Central memory CD4-positive, alpha-beta T cell (primary cell): ENCODE measurements around the gene ASPM.
"Not testable (repeated sequence)": the region's sequence is repeated elsewhere in the genome, so short reads cannot be mapped to it uniquely, and the experiment has no call there.

Experiments
- DNase-seq: peaks from one replicate; pipeline ENCODE4 v3.0.0; 2022

The ASPM gene

GRCh38 chr1:197144570-197145325 is 1.7 kb downstream of the ASPM start:
- no peak for DNase-seq

- DNase-seq: no peak
Observed at GRCh38 chr1:197143276-197143675, 3.2 kb downstream of the ASPM start.

- DNase-seq: no peak
Observed at GRCh38 chr1:197141575-197141974, 4.9 kb downstream of the ASPM start.

GRCh38 chr1:197140121-197140520 is 6.3 kb downstream of the ASPM start:
- no peak for DNase-seq

- DNase-seq: no peak
Observed at GRCh38 chr1:197139169-197139568, 7.3 kb downstream of the ASPM start.

GRCh38 chr1:197137322-197137721 is 9.1 kb downstream of the ASPM start:
- DNase-seq: no peak

GRCh38 chr1:197130677-197131304 is 15.7 kb downstream of the ASPM start:
- no peak for DNase-seq

- no peak for DNase-seq
Observed at GRCh38 chr1:197129698-197130097, 16.8 kb downstream of the ASPM start.

- DNase-seq: no peak
Observed at GRCh38 chr1:197127246-197127912, 19.1 kb downstream of the ASPM start.

GRCh38 chr1:197126691-197127090 is 19.8 kb downstream of the ASPM start:
- no peak for DNase-seq

GRCh38 chr1:197124376-197124775 is 22.1 kb downstream of the ASPM start:
- DNase-seq: no peak

- no peak for DNase-seq
Observed at GRCh38 chr1:197116156-197116555, 30.3 kb downstream of the ASPM start.

- DNase-seq: no peak
Observed at GRCh38 chr1:197106869-197107268, 39.6 kb downstream of the ASPM start.

GRCh38 chr1:197103300-197103699 is 43.2 kb downstream of the ASPM start:
- DNase-seq: no peak

- DNase-seq: no peak
Observed at GRCh38 chr1:197101978-197102377, 44.5 kb downstream of the ASPM start.

GRCh38 chr1:197100677-197101076 is 45.8 kb downstream of the ASPM start:
- no peak for DNase-seq

- no peak for DNase-seq
Observed at GRCh38 chr1:197099444-197099843, 47.0 kb downstream of the ASPM start.

GRCh38 chr1:197096971-197097370 is 49.5 kb downstream of the ASPM start:
- not testable (repeated sequence) for DNase-seq

- no peak for DNase-seq
Observed at GRCh38 chr1:197096137-197096536, 50.3 kb downstream of the ASPM start.

GRCh38 chr1:197093226-197093885 is 53.1 kb downstream of the ASPM start:
- no peak for DNase-seq

- DNase-seq: no peak
Observed at GRCh38 chr1:197092491-197093023, 53.9 kb downstream of the ASPM start.

GRCh38 chr1:197083474-197083873 is 63.0 kb downstream of the ASPM start:
- no peak for DNase-seq

GRCh38 chr1:197081117-197081753 is 65.2 kb downstream of the ASPM start:
- no peak for DNase-seq
